Activated CD4-positive, alpha-beta T cell treated with anti-CD3 and anti-CD28 coated beads, Interleukin-2, amount 50 U/mL, for 48 hours (primary cell): Measurements from ENCODE around the gene PTOV1.

ENCODE experiments used
- DNase-seq, 2 experiments: peaks; one replicate each; pipeline ENCODE4 v3.0.0-alpha.2; 2020

Gene PTOV1

GRCh38 chr19:49850487-49851342 lies at the start of gene PTOV1:
TSS of gene PTOV1 (plus strand) at chr19:49851159.
- DNase-seq: peak; percentile 88 to 91

GRCh38 chr19:49801401-49801888 lies 49.5 kb upstream of the PTOV1 start:
- no peak for DNase-seq

DNA sequence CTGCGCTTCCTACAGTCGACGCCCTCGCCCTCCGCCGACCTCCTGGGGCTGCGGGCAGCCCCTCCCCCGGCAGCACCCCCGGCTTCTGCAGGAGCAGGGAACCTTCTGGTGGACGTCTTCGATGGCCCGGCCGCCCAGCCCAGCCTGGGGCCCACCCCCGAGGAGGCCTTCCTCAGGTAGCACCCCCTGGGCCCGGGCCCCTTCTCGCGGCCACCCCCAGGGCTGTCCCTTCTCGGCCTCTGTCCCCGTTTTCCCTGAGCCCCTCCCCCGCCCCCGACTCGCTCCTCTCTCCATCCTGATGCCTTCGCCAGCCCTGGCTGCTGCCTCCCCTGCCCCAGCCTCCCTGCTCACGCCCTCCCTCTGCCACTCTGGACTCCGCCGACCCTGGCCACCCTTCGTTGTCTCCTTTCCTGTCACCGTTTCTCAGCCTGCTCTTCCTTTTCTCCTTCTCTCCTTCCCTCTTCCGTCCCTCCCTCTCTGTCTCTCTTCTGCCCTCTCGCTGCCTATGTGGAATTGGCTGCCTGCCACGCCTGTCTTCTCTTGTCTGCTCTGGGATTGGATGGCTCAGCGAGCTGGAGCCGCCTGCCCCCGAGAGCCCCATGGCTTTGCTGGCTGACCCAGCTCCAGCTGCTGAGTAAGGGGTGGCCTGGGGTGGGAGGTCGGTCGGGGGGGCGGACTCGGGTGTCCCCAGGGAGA lies 48.8 kb upstream of the PTOV1 start:
- DNase-seq: no peak

- DNase-seq: no peak
Measured at GRCh38 chr19:49802836-49803528, 48.0 kb upstream of the PTOV1 start.

DNA sequence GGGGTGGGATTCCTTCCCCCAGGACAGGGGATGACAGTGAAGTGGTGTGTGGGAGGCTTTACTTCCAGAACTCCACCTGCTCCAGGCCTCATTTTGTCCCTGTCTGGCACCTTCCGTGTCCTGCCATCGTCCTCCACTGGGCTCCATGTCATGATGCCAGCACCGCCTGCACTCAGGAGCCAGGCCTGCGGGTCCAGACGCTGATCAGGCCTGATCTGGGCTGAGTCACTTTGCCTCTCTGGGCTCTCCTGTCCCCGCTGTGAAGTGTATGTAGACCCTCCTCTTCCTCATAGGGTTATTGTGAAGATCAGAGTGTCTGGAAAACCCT lies 47.5 kb upstream of the PTOV1 start:
- no peak for DNase-seq

DNA sequence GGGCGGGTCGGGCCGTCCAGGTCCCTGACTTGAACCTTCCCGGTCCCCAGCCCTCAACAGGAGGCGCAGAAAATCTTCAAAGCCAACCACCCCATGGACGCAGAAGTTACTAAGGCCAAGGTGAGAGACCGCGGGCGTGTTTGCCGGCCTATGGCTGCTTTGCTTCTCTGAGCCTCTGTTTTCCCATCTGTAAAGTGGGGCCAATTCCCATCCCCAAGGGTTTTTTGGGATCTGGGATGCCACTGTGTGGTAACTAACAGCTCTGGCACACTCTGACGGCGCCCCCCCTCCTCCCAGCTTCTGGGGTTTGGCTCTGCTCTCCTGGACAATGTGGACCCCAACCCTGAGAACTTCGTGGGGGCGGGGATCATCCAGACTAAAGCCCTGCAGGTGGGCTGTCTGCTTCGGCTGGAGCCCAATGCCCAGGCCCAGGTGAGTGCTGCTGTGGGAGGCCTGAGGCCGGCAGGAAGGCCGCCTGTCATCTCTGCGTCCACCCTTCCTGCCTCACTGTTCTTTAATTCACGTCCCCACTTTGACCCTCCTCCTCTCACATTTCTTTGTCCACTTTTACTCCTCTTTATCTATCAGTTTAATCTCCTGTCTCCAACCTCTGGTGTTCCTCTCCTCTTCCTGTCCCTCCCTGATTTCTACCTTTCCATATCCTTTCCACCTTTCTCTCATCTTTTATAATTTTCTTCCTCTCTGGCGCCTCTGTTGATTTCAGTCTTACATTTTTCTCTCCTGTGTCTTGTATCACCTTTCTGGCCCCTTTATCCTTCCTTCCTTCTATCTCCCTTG lies 44.9 kb upstream of the PTOV1 start:
- DNase-seq: no peak

GRCh38 chr19:49806620-49806959 lies 44.4 kb upstream of the PTOV1 start:
- no peak for DNase-seq

DNA sequence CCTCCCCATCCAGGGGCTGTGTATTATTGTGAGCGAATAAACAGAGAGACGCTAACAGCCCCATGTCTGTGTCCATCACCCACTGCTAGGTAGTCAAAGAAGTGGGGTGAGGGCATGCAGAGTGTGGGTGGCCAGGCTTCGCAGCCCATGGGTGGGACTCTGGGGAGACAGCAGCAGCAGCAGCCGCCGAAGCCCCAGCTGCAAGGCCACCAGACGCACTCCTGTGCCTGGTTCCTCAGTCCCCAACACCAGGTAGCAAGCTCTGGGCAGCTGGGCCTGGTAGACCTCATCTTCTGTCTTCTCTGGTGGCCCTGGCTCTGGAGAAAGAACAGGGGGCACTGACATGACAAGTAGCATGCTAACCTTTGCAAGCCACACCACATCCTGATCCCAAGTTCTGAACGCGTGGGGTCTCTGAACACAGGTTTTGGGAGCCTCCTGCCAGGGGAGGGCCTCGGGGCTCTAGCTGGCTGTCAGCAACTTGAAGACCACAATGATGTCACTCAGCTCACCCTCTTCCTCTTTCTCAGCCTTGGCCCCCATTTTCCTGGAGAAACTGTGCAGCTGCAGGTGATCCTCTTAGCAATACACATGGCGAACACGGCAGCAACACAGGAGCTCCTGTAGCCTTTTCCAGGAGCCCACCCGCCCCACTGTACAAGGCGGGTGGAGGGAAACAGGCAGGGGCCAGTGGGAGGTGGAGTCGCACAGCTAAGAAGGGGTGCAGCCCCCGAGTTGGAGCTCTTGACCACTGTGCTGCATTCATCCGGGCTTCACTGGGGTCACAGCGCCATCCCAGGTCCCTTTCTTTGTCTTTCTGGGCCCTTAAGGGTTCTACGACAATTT lies 43.7 kb upstream of the PTOV1 start:
- no peak for DNase-seq

DNA sequence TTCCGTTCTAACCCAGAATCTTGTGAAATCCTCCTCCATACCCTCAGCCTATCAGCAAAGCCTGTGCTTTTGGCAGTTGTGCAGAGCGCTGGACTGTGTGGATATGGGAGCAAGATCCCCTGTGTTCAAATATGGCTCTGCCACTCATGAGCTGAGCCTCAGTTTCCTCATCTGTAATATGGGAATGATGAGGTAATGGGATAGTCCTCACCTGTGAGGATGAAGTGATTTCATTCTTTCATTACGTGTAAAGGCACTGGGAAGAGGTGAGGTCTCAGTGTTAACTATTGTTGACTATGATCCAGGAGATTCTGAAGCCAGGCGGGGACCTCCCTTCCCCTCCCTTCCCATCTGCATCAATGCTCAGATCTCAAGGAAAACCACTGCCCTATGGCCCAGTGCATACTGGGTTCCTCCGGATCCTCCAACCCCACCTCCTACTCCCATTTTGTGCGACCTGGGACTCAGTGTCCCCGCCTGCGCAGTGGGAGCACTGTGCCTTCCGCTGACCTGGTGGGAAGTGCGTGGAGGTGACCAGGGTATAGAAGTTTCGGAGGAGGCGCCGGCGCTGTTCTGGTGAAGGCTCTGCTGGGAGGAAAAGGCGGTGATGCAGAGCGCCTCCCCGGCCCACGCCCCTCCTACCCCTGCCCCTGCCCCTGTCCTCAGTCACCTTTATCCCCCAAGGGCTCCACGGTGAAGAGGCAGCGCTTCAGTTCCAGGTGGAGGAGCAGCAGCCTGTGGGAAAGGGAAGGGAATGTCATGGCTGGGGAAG lies 42.9 kb upstream of the PTOV1 start:
- DNase-seq: no peak

DNA sequence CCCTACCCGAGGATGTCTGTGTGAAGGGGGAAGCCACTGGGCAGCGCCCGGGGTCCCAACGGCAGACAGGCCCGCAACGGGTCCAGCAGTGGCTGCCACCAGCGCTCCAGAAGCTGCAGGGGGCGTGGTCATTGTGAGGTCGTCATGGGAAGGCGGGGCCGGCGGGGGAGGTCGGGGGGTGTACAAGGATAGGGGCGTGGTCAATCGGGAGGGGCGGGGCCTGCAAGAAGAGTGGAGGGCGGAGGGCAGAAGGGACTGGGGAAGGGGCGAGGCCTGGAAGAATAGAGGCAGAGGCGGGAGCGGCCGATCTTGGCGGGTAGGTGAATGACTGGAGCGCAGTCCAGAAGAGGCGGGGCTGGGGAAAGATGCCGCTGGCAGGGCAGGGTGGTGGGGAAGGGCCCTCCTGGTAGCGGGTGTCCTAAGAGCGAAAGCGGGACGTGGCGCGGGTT lies 42.2 kb upstream of the PTOV1 start:
- peak; percentile 89 to 90 for DNase-seq

GRCh38 chr19:49809160-49809940 lies 41.6 kb upstream of the PTOV1 start:
- peak; percentile 47 to 53 for DNase-seq

DNA sequence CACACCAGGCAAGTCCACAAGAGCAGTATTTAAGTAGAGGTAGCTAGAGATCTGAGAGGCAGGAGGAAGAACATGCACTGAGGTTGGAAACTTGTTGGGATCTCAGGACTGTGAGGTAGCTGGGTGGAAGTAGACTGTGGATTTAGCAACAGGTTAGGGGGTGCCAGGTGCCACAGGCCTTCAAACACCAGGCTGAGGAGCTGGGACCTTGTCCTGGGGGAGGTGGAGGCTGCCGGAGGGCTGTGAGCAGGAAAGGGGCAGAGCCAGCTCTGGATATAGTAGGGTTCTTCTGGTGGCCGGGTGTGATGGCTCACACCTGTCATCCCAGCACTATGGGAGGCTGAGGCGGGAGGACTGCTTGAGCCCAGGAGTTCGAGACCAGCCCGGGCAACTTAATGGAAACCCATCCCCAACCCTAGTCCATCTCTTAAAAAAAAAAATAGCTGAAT lies 41.0 kb upstream of the PTOV1 start:
- no peak for DNase-seq

DNA sequence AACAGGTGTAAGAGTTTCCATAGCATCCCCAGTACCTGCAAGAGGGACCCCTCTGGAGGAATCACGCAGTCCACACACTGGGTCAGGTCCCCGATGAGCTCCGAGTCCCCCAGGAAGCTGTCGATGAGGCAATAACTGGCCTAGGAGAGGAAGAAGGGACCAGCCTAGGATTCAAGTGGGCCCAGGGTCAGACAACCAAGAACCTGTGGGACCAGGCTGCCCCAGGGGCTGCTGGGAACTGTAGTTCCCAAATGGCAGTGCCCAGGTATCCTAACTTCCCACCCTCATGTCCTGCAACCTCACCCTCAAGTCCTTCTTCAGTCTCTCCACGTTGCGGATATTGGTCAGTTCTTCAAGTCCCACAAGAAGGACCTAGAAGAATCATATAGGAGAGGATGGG lies 39.6 kb upstream of the PTOV1 start:
- DNase-seq: no peak

GRCh38 chr19:49812452-49812996 lies 38.4 kb upstream of the PTOV1 start:
- no peak for DNase-seq

- peak; percentile 91 to 94 for DNase-seq
Measured at GRCh38 chr19:49812997-49813861, 37.7 kb upstream of the PTOV1 start, which contains the start of gene FUZ. TSS of gene FUZ (minus strand) at chr19:49813292. CDS start at chr19:49813106, 186 bp downstream.

- DNase-seq: no peak
Measured at GRCh38 chr19:49814010-49814409, 36.9 kb upstream of the PTOV1 start.

GRCh38 chr19:49816590-49816989 lies 34.4 kb upstream of the PTOV1 start:
- DNase-seq: no peak

DNA sequence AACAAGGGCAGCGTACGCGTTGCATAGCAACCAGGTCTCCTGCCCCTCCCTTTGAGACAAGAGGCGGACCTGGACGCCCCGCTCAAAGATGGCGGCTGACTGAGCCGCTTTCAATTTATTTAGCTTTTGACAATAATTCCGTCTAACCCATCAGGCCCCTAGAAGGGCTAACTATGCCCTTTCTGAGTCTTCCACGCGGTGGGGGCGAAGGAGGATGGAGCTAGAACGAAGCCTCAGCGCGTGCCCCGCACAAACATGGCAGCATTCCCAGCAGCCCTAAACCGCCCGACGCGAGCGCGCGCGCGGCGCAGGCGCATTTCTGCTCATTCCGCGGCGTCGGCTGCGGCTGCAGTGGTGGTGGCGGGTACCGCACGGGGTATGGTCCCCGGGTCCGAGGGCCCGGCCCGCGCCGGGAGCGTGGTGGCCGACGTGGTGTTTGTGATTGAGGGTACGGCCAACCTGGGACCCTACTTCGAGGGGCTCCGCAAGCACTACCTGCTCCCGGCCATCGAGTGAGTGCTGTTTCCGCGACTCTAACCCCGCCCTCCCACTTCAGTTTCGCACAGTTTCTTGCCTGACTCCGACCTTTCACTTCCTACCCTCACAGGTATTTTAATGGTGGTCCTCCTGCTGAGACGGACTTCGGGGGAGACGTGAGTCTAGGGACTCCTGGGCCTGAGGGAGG lies 32.9 kb upstream of the PTOV1 start, which contains the start of gene MED25:
Gene MED25, plus strand, starts transcription at position 326 of the 685 bp plus-strand sequence. Its CDS starts 53 bp downstream, at position 379.
- DNase-seq: peak; percentile 82 to 88
